Activated naive CD4-positive, alpha-beta T cell treated with anti-CD3 and anti-CD28 coated beads, Interleukin-2, amount 50 U/mL, for 72 hours (primary cell): Measurements from ENCODE around the gene DNAH2. TPM values are rescaled to one million over a fixed set of nuclear protein-coding genes. Genes with fewer than 3 reads are reported as not detected.

Experiments used
- ATAC-seq, 2 donors: fragments of 150-1000 bp; cut with Tn5 transposase; 2 replicates each; pipeline ENCODE4 v1.10.0; 2021; ENCODE audit warnings: mild to moderate bottlenecking in 2 of 2, moderate library complexity in 2 of 2
- DNase-seq, 2 donors: peaks; one replicate each; pipeline ENCODE4 v3.0.0; 2021 to 2022; ENCODE audit warnings: low spot score in 2 of 2
- H3K27ac Mint-ChIP-seq, 2 donors: one replicate each; pipeline ENCODE4 v1.8.0; 2022; ENCODE audit warnings: mild to moderate bottlenecking in 2 of 2, mixed read lengths in 2 of 2
- H3K36me3 Mint-ChIP-seq, 2 donors: one replicate each; pipeline ENCODE4 v1.8.0; 2022; ENCODE audit warnings: mixed read lengths in 2 of 2
- H3K9me3 Mint-ChIP-seq, 2 donors: one replicate each; pipeline ENCODE4 v1.8.0; 2022; ENCODE audit warnings: mixed read lengths in 2 of 2
- total RNA-seq, 2 donors: library from RNA; stranded (reverse); gene quantifications; one replicate each; pipeline ENCODE4 v1.2.3, GENCODE V29; 2022

Gene DNAH2
- total RNA-seq, 2 donors from 2014 or later, result 0.05 to 0.19 TPM

- Mint-ChIP-seq H3K9me3 (no peaks in the 10 kb centered on the region), H3K36me3 (peaks cover 23 to 24% of the 10 kb centered on the region in 2 donors), H3K27ac (no peak overlapping the region)
- no peak for DNase-seq
- no peak for ATAC-seq
Observed at GRCh38 chr17:7695586-7695985, 22.0 kb upstream of the DNAH2 start.

DNA sequence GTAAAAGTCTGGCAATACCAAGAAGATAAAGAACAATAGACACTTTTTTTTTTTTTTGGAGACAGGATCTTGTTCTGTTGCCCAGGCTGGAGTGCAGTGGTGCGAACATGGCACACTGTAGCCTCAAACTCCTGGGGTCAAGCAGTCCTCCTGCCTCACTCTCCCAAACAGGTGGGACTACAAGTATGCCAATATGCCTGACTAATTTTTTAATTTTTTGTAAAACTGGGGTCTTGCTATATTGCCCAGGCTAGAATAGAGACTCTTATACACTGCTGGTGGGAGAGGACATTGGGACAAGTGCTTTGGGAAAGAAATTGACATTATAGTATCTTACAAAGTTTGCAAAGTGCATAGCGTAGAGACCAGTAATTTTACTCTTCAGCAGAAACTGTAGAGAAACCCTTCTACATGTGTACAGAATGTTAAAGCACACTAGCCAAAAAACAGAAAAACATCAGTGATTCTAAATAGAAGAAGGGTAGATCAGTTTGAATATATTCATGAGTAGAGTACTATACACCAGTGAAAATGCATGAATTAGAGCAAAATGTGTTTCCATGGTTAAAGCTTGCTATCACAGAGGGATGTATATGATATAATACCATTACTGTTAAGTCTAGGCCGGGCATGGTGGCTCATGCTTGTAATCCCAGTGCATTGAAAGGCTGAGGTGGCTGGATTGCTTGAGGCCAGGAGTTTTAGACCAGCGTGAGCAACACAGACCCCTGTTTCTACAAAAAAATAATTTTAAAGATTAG, 19.5 kb upstream of the DNAH2 start:
- no peaks in the 10 kb centered on the region for H3K9me3 Mint-ChIP-seq
- H3K36me3 Mint-ChIP-seq, result peaks cover 24 to 37% of the 10 kb centered on the region in 2 donors
- ATAC-seq (no peak), DNase-seq (no peak)
- no peak overlapping the region for H3K27ac Mint-ChIP-seq

DNA sequence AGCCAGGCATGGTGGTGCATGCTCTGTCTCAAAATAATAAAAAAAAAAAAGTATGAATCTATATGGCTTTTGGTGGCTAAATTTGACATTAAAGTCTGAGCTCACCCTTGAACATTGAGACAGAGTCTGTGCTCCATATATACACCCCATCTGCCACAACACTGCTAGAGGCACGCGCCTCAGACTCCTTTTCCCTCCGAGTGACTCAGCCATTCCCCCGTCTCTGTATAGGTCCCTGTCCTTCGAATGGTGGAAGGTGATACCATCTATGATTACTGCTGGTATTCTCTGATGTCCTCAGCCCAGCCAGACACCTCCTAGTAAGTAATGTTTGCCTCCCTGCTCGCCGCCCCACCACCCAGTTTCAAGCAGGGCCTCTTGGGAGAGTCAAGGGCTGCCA, 17.0 kb upstream of the DNAH2 start:
- DNase-seq, result no peak
- no peak for ATAC-seq
- no peaks in the 10 kb centered on the region for H3K9me3 Mint-ChIP-seq
- peaks cover 18 to 41% of the 10 kb centered on the region in 2 donors for H3K36me3 Mint-ChIP-seq
- no peak overlapping the region for H3K27ac Mint-ChIP-seq

- DNase-seq (no peak), ATAC-seq (no peak)
- Mint-ChIP-seq H3K36me3 (peaks cover 7 to 30% of the 10 kb centered on the region in 2 donors), H3K9me3 (no peaks in the 10 kb centered on the region), H3K27ac (no peak overlapping the region)
Observed at GRCh38 chr17:7701681-7702080, 15.9 kb upstream of the DNAH2 start.

DNA sequence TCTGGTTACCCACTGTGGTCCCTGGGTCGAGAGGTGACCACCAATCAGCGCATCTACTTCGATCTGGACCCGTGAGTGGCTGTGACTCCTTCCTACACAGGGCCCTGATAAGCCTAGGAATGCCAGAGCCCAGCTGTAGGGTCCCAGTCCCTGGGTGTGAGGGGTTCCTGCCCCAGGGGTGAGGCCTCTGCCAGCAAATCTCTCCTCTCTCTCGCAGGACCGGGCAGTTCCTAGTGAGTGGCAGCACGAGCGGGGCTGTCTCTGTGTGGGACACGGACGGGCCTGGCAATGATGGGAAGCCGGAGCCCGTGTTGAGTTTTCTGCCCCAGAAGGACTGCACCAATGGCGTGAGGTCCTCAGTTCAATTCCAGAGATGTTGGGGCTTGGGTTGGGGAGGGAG, 14.8 kb upstream of the DNAH2 start:
- no peaks in the 10 kb centered on the region for H3K9me3 Mint-ChIP-seq
- peaks cover 5 to 28% of the 10 kb centered on the region in 2 donors for H3K36me3 Mint-ChIP-seq
- no peak for DNase-seq
- no peak for ATAC-seq
- H3K27ac Mint-ChIP-seq, result no peak overlapping the region

DNA sequence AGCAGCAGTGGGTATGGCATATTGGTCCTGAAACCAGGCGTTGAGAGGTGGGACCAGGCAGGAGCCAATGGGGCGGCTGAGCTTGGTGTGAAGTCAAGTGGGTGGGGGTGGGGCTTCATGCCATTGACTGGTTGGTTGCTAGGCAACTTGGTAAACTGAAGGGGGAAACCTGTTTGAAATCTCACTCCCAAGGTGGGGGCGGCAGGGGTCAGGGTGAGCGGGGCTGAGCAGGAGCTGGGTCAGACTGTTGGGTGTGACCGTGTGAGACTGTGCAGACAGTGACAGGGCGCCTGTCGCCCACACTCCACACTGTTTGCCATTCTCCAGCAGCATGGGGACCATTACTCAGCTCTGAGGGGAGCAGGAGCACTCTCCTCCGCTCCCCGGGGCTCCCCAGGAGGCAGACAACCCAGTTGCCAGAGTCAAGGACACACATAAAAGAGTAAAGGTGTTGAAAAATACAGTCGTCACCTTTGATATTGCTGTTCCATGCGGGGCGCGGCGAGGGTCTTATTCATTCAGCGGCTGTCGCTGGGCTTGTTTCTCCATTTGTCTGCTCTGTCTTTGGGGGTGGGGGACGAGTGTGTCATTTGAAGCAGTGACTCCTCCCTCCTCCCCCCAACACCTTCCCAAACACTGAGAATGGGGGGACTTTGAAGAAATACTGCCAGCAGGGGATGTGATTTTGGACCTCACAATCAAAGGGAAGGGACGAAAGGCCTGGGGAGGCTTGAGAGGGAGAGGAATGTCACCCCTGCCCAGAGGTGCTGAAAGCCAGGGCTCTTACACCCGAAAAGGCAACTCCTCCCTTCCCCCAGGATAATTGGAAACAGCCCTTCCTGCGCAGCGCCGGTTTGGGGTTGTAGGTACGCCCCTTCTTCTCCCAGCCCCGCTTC, 13.7 kb upstream of the DNAH2 start:
- ATAC-seq (peak; percentile 28 to 54), DNase-seq (no peak)
- no peaks in the 10 kb centered on the region for H3K9me3 Mint-ChIP-seq
- H3K36me3 Mint-ChIP-seq, result peaks cover 0 to 28% of the 10 kb centered on the region in 2 donors
- no peak overlapping the region for H3K27ac Mint-ChIP-seq

DNA sequence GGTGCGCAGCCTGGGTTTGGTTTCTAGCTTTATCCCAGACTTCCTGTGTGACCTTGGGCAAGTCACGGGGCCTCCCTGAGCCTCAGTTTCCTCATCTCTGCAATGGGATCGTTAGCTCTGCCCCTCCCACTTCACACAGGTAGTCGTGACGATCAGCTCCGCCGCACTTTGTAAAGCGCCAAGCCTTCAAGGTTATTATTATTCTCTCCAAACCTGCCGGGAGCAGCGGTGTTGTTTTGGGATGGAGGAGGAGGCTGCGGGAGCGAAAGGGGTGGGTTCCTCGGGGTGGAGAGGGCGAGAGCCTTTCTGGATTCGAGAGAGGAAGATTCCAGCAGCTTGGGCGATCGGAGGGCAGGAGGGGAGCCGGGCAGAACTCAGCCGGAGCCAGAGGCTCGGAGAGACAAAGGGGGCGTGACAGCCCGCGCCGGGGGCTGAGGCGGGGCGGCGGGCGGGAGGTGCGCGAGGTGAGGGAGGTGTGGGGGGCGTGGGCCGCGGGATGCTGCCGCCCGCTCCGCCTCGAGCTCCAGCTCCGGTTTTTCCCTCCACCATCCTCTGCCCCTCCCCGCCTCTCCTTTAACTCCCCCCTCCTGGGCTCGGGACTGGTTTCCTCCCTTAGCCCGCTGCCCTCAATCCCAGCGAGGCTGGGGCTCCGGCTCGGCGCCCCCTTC, 12.8 kb upstream of the DNAH2 start, which contains the start of gene EFNB3:
Gene EFNB3, plus strand, starts transcription at position 602 of the 668 bp plus-strand sequence. CDS start 397 bp downstream, outside the sequence.
- Mint-ChIP-seq H3K9me3 (no peaks in the 10 kb centered on the region), H3K27ac (no peak within 1 kb of the TSS), H3K36me3 (peaks cover 0 to 28% of the 10 kb centered on the region in 2 donors)
- ATAC-seq (peak in 1 of 2 donors; percentile 35), DNase-seq (no peak)

GRCh38 chr17:7705269-7706255, 12.0 kb upstream of the DNAH2 start:
- peak in 1 of 2 donors; percentile 17 for ATAC-seq
- H3K9me3 Mint-ChIP-seq, result no peaks in the 10 kb centered on the region

GRCh38 chr17:7706631-7707354, 10.8 kb upstream of the DNAH2 start:
- Mint-ChIP-seq H3K27ac (no peak overlapping the region), H3K9me3 (no peaks in the 10 kb centered on the region), H3K36me3 (peaks cover 0 to 16% of the 10 kb centered on the region in 2 donors)
- ATAC-seq (no peak), DNase-seq (no peak)

More at GRCh38 chr17:7705269-7706255, 12.0 kb upstream of the DNAH2 start:
- Mint-ChIP-seq H3K27ac (no peak overlapping the region), H3K36me3 (peaks cover 0 to 26% of the 10 kb centered on the region in 2 donors)
- DNase-seq, result no peak

GRCh38 chr17:7707446-7707845, 10.1 kb upstream of the DNAH2 start:
- Mint-ChIP-seq H3K9me3 (no peaks in the 10 kb centered on the region), H3K27ac (no peak overlapping the region), H3K36me3 (peaks cover 0 to 12% of the 10 kb centered on the region in 2 donors)
- ATAC-seq, result no peak
- DNase-seq, result no peak

DNA sequence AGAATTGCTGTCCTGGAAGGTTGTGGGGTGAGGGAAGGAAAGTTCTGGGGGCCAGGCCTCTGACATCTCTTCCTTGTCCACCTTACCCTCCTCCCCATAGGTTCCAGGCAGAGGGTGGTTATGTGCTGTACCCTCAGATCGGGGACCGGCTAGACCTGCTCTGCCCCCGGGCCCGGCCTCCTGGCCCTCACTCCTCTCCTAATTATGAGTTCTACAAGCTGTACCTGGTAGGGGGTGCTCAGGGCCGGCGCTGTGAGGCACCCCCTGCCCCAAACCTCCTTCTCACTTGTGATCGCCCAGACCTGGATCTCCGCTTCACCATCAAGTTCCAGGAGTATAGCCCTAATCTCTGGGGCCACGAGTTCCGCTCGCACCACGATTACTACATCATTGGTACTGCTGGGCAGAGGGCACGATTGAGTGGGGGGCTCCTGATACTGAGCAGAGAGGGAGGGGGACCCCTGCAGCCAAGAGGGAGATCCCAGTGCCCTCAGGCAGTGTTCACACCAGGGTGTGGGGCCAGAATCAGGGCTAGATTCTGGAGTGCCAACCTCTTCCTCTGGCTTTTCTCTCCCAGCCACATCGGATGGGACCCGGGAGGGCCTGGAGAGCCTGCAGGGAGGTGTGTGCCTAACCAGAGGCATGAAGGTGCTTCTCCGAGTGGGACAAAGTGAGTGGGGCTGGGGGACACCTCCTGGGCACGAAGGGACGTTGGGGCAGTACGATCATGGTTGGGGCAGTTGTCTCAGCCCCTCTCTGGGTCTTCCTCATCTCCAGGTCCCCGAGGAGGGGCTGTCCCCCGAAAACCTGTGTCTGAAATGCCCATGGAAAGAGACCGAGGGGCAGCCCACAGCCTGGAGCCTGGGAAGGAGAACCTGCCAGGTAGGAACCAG, 9.4 kb upstream of the DNAH2 start:
- no peak overlapping the region for H3K27ac Mint-ChIP-seq
- no peaks in the 10 kb centered on the region for H3K9me3 Mint-ChIP-seq
- no peak for ATAC-seq
- no peak for DNase-seq
- peaks cover 0 to 8% of the 10 kb centered on the region in 2 donors for H3K36me3 Mint-ChIP-seq

- ATAC-seq (no peak), DNase-seq (no peak)
- no peaks in the 10 kb centered on the region for H3K9me3 Mint-ChIP-seq
- peaks cover 0 to under 1% of the 10 kb centered on the region in 2 donors for H3K36me3 Mint-ChIP-seq
- no peak overlapping the region for H3K27ac Mint-ChIP-seq
Observed at GRCh38 chr17:7709031-7709430, 8.5 kb upstream of the DNAH2 start.

- H3K27ac Mint-ChIP-seq, result peak overlapping the region in 1 of 2 donors; percentile 0
- no peaks in the 10 kb centered on the region for H3K36me3 Mint-ChIP-seq
- no peak for ATAC-seq
- H3K9me3 Mint-ChIP-seq, result no peaks in the 10 kb centered on the region
- no peak for DNase-seq
Observed at GRCh38 chr17:7710301-7710700, 7.2 kb upstream of the DNAH2 start.

DNA sequence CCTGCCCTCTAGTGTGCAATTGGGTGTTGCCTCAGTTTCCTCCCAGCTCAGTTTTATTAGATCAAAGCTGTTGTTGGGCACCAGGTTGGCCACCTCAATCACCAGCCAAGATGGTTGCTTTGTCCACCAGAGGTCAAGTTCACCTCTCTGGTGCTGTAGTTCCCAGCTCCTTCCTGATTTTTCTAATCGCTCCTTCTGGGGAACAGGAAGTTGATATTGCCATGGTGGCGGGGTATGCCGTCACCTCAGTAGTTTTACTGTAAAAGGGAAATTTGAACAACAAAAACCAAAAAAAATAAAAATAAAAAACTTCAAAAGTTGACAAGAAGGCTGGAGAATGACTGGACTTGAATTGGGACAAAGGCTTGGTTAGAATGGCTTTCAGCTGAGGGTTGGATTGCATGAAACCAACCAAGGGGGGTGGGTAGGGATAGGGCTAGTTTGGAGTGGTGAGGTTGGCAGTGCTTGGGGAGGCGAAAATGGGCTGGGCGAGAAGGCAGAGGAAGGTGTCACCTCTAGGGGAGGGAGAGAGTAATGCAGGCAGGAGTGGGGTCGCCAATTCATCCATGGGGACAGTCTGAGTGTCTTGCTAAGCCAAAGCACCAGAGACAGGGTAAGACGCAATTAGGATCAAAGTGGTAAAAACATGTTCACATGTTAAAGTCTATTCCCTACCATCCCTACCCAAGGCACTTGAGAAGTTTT, 6.3 kb upstream of the DNAH2 start:
- peak in 1 of 2 donors; percentile 45 for ATAC-seq
- H3K36me3 Mint-ChIP-seq, result no peaks in the 10 kb centered on the region
- no peak overlapping the region for H3K27ac Mint-ChIP-seq
- DNase-seq, result no peak
- no peaks in the 10 kb centered on the region for H3K9me3 Mint-ChIP-seq
